CD8-positive, alpha-beta memory T cell (primary cell): ENCODE measurements around the gene TLE6. TPM values are rescaled to one million over a fixed set of nuclear protein-coding genes. Genes with fewer than 3 reads are reported as not detected.
"Not testable (repeated sequence)": the region's sequence is repeated elsewhere in the genome, so short reads cannot be mapped to it uniquely, and the experiment has no call there.

Experiments used
- CTCF ChIA-PET: fragments of 350-600 bp; sonication (Branson Sonifier 250); formaldehyde crosslinking; loops from one replicate; lab custom pipeline; 2021; ENCODE audit warnings: antibody characterized with exemption; lab: Charles Lee
- POLR2A ChIA-PET: fragments of 350-600 bp; sonication (Branson Sonifier 250); formaldehyde crosslinking; loops from one replicate; lab custom pipeline; 2021; ENCODE audit warnings: antibody characterized with exemption; lab: Charles Lee
- DNase-seq, 5 donors: peaks; one replicate each; pipeline versions ENCODE4 v3.0.0 to v3.0.0-alpha.2; 2020 to 2022; ENCODE audit warnings: mixed read lengths in 1 of 5
- H3K27ac ChIP-seq: one replicate; pipeline ENCODE4 v1.7.0; 2013; ENCODE audit warnings: low read depth, mild to moderate bottlenecking, low read length, moderate library complexity
- H3K27me3 ChIP-seq: 2 replicates; pipeline ENCODE4 v1.7.0; 2013; ENCODE audit warnings: low read length, mild to moderate bottlenecking; ENCODE audit not compliant: insufficient read depth, poor library complexity, severe bottlenecking
- H3K36me3 ChIP-seq: 2 replicates; pipeline ENCODE4 v1.7.0; 2013; ENCODE audit warnings: mild to moderate bottlenecking, low read length, moderate library complexity; ENCODE audit not compliant: insufficient read depth
- H3K4me1 ChIP-seq: 2 replicates; pipeline ENCODE4 v1.7.0; 2013; ENCODE audit warnings: mild to moderate bottlenecking, low read length, moderate library complexity; ENCODE audit not compliant: insufficient read depth
- H3K4me3 ChIP-seq: 2 replicates; pipeline ENCODE4 v1.7.0; 2013; ENCODE audit warnings: mild to moderate bottlenecking, low read length
- H3K9me3 ChIP-seq: 2 replicates; pipeline ENCODE4 v1.7.0; 2013; ENCODE audit warnings: mild to moderate bottlenecking, low read length
- H3K27ac Mint-ChIP-seq, 8 donors: one replicate each; pipeline ENCODE4 v1.8.0; 2020 to 2021; ENCODE audit warnings: mixed read lengths in 8 of 8, mild to moderate bottlenecking in 6 of 8, inconsistent platforms in 3 of 8, moderate library complexity in 3 of 8
- H3K27me3 Mint-ChIP-seq, 2 donors: one replicate each; pipeline ENCODE4 v1.8.0; 2020 to 2021; ENCODE audit warnings: mixed read lengths in 2 of 2, mild to moderate bottlenecking in 1 of 2, moderate library complexity in 1 of 2
- H3K36me3 Mint-ChIP-seq, 3 donors: one replicate each; pipeline ENCODE4 v1.8.0; 2020 to 2021; ENCODE audit warnings: mixed read lengths in 3 of 3, inconsistent platforms in 1 of 3, mild to moderate bottlenecking in 1 of 3
- H3K4me1 Mint-ChIP-seq, 3 donors: one replicate each; pipeline ENCODE4 v1.8.0; 2020 to 2021; ENCODE audit warnings: mixed read lengths in 3 of 3, inconsistent platforms in 1 of 3, mild to moderate bottlenecking in 1 of 3
- H3K4me3 Mint-ChIP-seq, 7 donors: one replicate each; pipeline ENCODE4 v1.8.0; 2020 to 2021; ENCODE audit warnings: mixed read lengths in 7 of 7, mild to moderate bottlenecking in 6 of 7, moderate library complexity in 4 of 7, inconsistent platforms in 2 of 7
- H3K9me3 Mint-ChIP-seq, 5 donors: one replicate each; pipeline ENCODE4 v1.8.0; 2020 to 2022; ENCODE audit warnings: mixed read lengths in 5 of 5, mild to moderate bottlenecking in 3 of 5, moderate library complexity in 2 of 5, inconsistent platforms in 1 of 5
- polyA plus RNA-seq: library from polyadenylated mRNA; unstranded; fragments of 300-500 nt; fragmentation: Illumina TruSeq; gene quantifications from one replicate; pipeline ENCODE4 v1.2.3, GENCODE V29; 2021
- total RNA-seq, 2 experiments: library from RNA; stranded (reverse); gene quantifications; one replicate each; pipeline ENCODE4 v1.2.3, GENCODE V29; 2021

Gene TLE6
- total and polyA plus RNA-seq, 3 experiments from 2014 or later, result 1.1 to 1.3 TPM; not detected in 1

GRCh38 chr19:2963631-2964030 lies 13.7 kb upstream of the TLE6 start:
- H3K9me3 Mint-ChIP-seq, H3K4me1 Mint-ChIP-seq, H3K27ac ChIP-seq, H3K27me3 Mint-ChIP-seq, DNase-seq, H3K9me3 ChIP-seq, H3K27ac Mint-ChIP-seq, H3K4me1 ChIP-seq, H3K27me3 ChIP-seq, H3K4me3 Mint-ChIP-seq, H3K36me3 ChIP-seq, H3K4me3 ChIP-seq, H3K36me3 Mint-ChIP-seq, POLR2A ChIA-PET: not testable (repeated sequence)
- CTCF ChIA-PET, result interaction anchor here (1.2 to 6.5 kb wide), 4 partner anchors 12 to 144 kb away, joined by 3 to 53 read pairs (median 29); no protein-coding TSS in a partner anchor

- H3K27me3 ChIP-seq, result no peaks in the 10 kb centered on the region
- Mint-ChIP-seq H3K4me1 (peaks cover 5 to 6% (median 5%) of the 10 kb centered on the region in 3 donors), H3K27ac (no peak overlapping the region), H3K27me3 (peaks cover 5 to 8% of the 10 kb centered on the region in 2 donors), H3K9me3 (no peaks in the 10 kb centered on the region), H3K36me3 (no peaks in the 10 kb centered on the region), H3K4me3 (no peak overlapping the region)
- H3K9me3 ChIP-seq, result no peaks in the 10 kb centered on the region
- no peak overlapping the region for H3K4me3 ChIP-seq
- no peaks in the 10 kb centered on the region for H3K36me3 ChIP-seq
- CTCF ChIA-PET, result interaction anchor here (0.6 to 6.5 kb wide), 7 partner anchors 12 to 216 kb away, joined by 3 to 53 read pairs (median 4); partner anchors contain the start of gene TLE6
- peaks cover 4% of the 10 kb centered on the region for H3K4me1 ChIP-seq
- POLR2A ChIA-PET, result interaction anchor here (0.6 to 0.7 kb wide), 2 partner anchors 729 to 1173 kb away, joined by 5 read pairs; no protein-coding TSS in a partner anchor
- H3K27ac ChIP-seq, result no peak overlapping the region
- no peak for DNase-seq
These were observed 12.5 kb upstream of the TLE6 start for GRCh38 chr19:2964874-2965273.

GRCh38 chr19:2967972-2968371 lies 9.4 kb upstream of the TLE6 start:
- no peak overlapping the region for H3K4me3 Mint-ChIP-seq
- Histone ChIP-seq H3K27me3 (no peaks in the 10 kb centered on the region), H3K27ac (no peak overlapping the region), H3K9me3 (no peaks in the 10 kb centered on the region), H3K4me3 (no peak overlapping the region), H3K36me3 (no peaks in the 10 kb centered on the region), H3K4me1 (no peaks in the 10 kb centered on the region)
- no peak overlapping the region for H3K27ac Mint-ChIP-seq
- no peak for DNase-seq
- H3K36me3 Mint-ChIP-seq, result no peaks in the 10 kb centered on the region
- POLR2A ChIA-PET, result no interaction called here
- H3K27me3 Mint-ChIP-seq, result peaks cover 4 to 6% of the 10 kb centered on the region in 2 donors
- CTCF ChIA-PET, result interaction anchor here (0.8 to 1.1 kb wide), 3 partner anchors 107 to 141 kb away, joined by 3 to 4 read pairs (median 4); no protein-coding TSS in a partner anchor
- no peaks in the 10 kb centered on the region for H3K9me3 Mint-ChIP-seq
- H3K4me1 Mint-ChIP-seq, result no peaks in the 10 kb centered on the region

- Mint-ChIP-seq H3K27me3 (peaks cover 6 to 11% of the 10 kb centered on the region in 2 donors), H3K9me3 (no peaks in the 10 kb centered on the region), H3K27ac (no peak overlapping the region), H3K4me3 (no peak overlapping the region), H3K4me1 (peaks cover 0 to under 1% (median under 1%) of the 10 kb centered on the region in 3 donors), H3K36me3 (no peaks in the 10 kb centered on the region)
- Histone ChIP-seq H3K9me3 (no peaks in the 10 kb centered on the region), H3K27ac (no peak overlapping the region), H3K4me1 (no peaks in the 10 kb centered on the region), H3K4me3 (no peak overlapping the region), H3K27me3 (no peaks in the 10 kb centered on the region), H3K36me3 (no peaks in the 10 kb centered on the region)
- DNase-seq, result no peak
- POLR2A ChIA-PET, result no interaction called here
- CTCF ChIA-PET, result interaction anchor here (0.9 to 1.3 kb wide), 3 partner anchors 11 to 141 kb away, joined by 3 read pairs; no protein-coding TSS in a partner anchor
These were observed 8.3 kb upstream of the TLE6 start for GRCh38 chr19:2969104-2969504.

- no peaks in the 10 kb centered on the region for H3K36me3 Mint-ChIP-seq
- ChIA-PET POLR2A (interaction anchor here (0.7 kb wide), 1 partner anchor 58 kb away, joined by 6 read pairs; no protein-coding TSS in a partner anchor), CTCF (interaction anchor here (1.2 to 1.6 kb wide), 4 partner anchors 8 to 133 kb away, joined by 3 to 6 read pairs (median 4); no protein-coding TSS in a partner anchor)
- H3K27ac Mint-ChIP-seq, result peak overlapping the region in 1 of 8 donors; percentile 19
- no peak overlapping the region for H3K4me3 ChIP-seq
- peaks cover 16% of the 10 kb centered on the region in 2 donors for H3K27me3 Mint-ChIP-seq
- no peak for DNase-seq
- H3K4me3 Mint-ChIP-seq, result no peak overlapping the region
- H3K27ac ChIP-seq, result no peak overlapping the region
- no peaks in the 10 kb centered on the region for H3K27me3 ChIP-seq
- no peaks in the 10 kb centered on the region for H3K4me1 ChIP-seq
- no peaks in the 10 kb centered on the region for H3K9me3 ChIP-seq
- no peaks in the 10 kb centered on the region for H3K9me3 Mint-ChIP-seq
- H3K4me1 Mint-ChIP-seq, result peaks cover 5% of the 10 kb centered on the region in 3 donors
- H3K36me3 ChIP-seq, result no peaks in the 10 kb centered on the region
These were observed 7.0 kb upstream of the TLE6 start for GRCh38 chr19:2970201-2970835.

GRCh38 chr19:2973229-2973628 lies 4.1 kb upstream of the TLE6 start:
- Mint-ChIP-seq H3K27me3 (peaks cover 12 to 21% of the 10 kb centered on the region in 2 donors), H3K4me3 (no peak overlapping the region), H3K4me1 (peaks cover 15 to 20% (median 16%) of the 10 kb centered on the region in 3 donors), H3K9me3 (no peaks in the 10 kb centered on the region), H3K27ac (no peak overlapping the region), H3K36me3 (peaks cover 0 to 2% (median 0%) of the 10 kb centered on the region in 3 donors)
- no peak overlapping the region for H3K27ac ChIP-seq
- no peak for DNase-seq
- ChIA-PET POLR2A (no interaction called here), CTCF (interaction anchor here (1.3 kb wide), 1 partner anchor 135 kb away, joined by 3 read pairs; no protein-coding TSS in a partner anchor)
- H3K36me3 ChIP-seq, result no peaks in the 10 kb centered on the region
- no peak overlapping the region for H3K4me3 ChIP-seq
- no peaks in the 10 kb centered on the region for H3K27me3 ChIP-seq
- H3K4me1 ChIP-seq, result peaks cover 9% of the 10 kb centered on the region
- no peaks in the 10 kb centered on the region for H3K9me3 ChIP-seq

- H3K27ac Mint-ChIP-seq, result no peak overlapping the region
- ChIA-PET CTCF (interaction anchor here (1.1 to 1.4 kb wide), 2 partner anchors 101 to 129 kb away, joined by 3 read pairs; no protein-coding TSS in a partner anchor), POLR2A (no interaction called here)
- Histone ChIP-seq H3K4me3 (no peak overlapping the region), H3K27ac (no peak overlapping the region), H3K4me1 (peaks cover 9% of the 10 kb centered on the region), H3K9me3 (no peaks in the 10 kb centered on the region), H3K36me3 (no peaks in the 10 kb centered on the region), H3K27me3 (no peaks in the 10 kb centered on the region)
- H3K9me3 Mint-ChIP-seq, result no peaks in the 10 kb centered on the region
- peaks cover 0 to 2% (median 0%) of the 10 kb centered on the region in 3 donors for H3K36me3 Mint-ChIP-seq
- peaks cover 12 to 16% of the 10 kb centered on the region in 2 donors for H3K27me3 Mint-ChIP-seq
- peak overlapping the region in 3 of 7 donors; percentile 9 to 59 (median 15) for H3K4me3 Mint-ChIP-seq
- peaks cover 15 to 20% (median 16%) of the 10 kb centered on the region in 3 donors for H3K4me1 Mint-ChIP-seq
- no peak for DNase-seq
These were observed 2.9 kb upstream of the TLE6 start for GRCh38 chr19:2974342-2975041.
